C4-2B (cell line): ENCODE results near the gene ZDHHC14.

Experiments used
- ZFX ChIP-seq: fragments of 450-650 bp; IDR thresholded peaks from 2 replicates; pipeline ENCODE4 v1.6.1; 2017
- TF ChIP-seq, protein P1 (sequence below): fragments of 450-650 bp; conservative IDR thresholded peaks from 2 replicates; pipeline ENCODE4 v1.5.1; 2017; ENCODE audit warnings: mild to moderate bottlenecking

DNA sequence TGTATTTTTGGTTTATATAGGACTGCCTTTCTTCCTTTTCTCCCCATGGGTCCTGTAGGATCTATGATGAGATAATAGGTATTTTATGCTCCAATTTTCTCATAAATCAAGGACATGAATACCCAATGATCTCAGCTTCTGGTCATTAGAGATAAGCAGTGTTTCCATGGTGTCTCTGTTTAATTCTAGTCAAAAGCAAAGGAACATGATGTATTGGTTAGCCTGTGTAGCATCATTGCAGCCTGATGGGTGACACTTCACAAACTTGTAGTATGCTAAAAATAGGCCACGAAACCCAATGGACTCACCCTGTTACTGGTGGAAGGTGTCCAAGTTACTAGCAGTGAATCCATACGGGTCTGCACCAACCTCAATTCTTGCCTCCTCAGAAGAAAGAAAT lies 325.9 kb downstream of the ZDHHC14 start:
- TF ChIP-seq, protein P1, sequence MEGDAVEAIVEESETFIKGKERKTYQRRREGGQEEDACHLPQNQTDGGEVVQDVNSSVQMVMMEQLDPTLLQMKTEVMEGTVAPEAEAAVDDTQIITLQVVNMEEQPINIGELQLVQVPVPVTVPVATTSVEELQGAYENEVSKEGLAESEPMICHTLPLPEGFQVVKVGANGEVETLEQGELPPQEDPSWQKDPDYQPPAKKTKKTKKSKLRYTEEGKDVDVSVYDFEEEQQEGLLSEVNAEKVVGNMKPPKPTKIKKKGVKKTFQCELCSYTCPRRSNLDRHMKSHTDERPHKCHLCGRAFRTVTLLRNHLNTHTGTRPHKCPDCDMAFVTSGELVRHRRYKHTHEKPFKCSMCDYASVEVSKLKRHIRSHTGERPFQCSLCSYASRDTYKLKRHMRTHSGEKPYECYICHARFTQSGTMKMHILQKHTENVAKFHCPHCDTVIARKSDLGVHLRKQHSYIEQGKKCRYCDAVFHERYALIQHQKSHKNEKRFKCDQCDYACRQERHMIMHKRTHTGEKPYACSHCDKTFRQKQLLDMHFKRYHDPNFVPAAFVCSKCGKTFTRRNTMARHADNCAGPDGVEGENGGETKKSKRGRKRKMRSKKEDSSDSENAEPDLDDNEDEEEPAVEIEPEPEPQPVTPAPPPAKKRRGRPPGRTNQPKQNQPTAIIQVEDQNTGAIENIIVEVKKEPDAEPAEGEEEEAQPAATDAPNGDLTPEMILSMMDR = no peak
- no peak for TF ChIP-seq ZFX
